22Rv1 (cell line): Measurements from ENCODE around the gene GGNBP2.

Source experiments
- CTCF ChIP-seq: fragments of 450-650 bp; IDR thresholded peaks from 2 replicates; pipeline ENCODE4 v1.5.1; 2017; ENCODE audit warnings: mild to moderate bottlenecking
- ZFX ChIP-seq: fragments of 450-650 bp; IDR thresholded peaks from 2 replicates; pipeline ENCODE4 v1.6.1; 2017; ENCODE audit warnings: antibody characterized with exemption, borderline replicate concordance

- TF ChIP-seq CTCF (no peak), ZFX (no peak)
These were observed 1.0 kb downstream of the GGNBP2 start for GRCh38 chr17:36545465-36546417.
